Endothelial cell (in vitro differentiated cells): ENCODE results near the gene PROZ. TPM values are rescaled to one million over a fixed set of nuclear protein-coding genes. Genes with fewer than 3 reads are reported as not detected.
A peak's percentile ranks its signal among the peaks of the same experiment; 100 is the strongest.

ENCODE experiments used
- DNase-seq: peaks from one replicate; pipeline ENCODE4 v3.0.0; 2021; ENCODE audit warnings: low spot score
- H3K27ac Mint-ChIP-seq: one replicate; pipeline ENCODE4 v1.8.0; 2021; ENCODE audit warnings: mixed read lengths, inconsistent platforms; ENCODE audit not compliant: unreplicated experiment
- H3K27me3 Mint-ChIP-seq: one replicate; pipeline ENCODE4 v1.8.0; 2021; ENCODE audit warnings: mild to moderate bottlenecking, moderate library complexity, mixed read lengths, inconsistent platforms; ENCODE audit not compliant: unreplicated experiment
- H3K36me3 Mint-ChIP-seq: one replicate; pipeline ENCODE4 v1.8.0; 2021; ENCODE audit warnings: mild to moderate bottlenecking, low read depth, mixed read lengths, inconsistent platforms; ENCODE audit not compliant: unreplicated experiment
- H3K4me1 Mint-ChIP-seq: one replicate; pipeline ENCODE4 v1.8.0; 2021; ENCODE audit warnings: mild to moderate bottlenecking, mixed read lengths, inconsistent platforms; ENCODE audit not compliant: unreplicated experiment
- H3K4me3 Mint-ChIP-seq: one replicate; pipeline ENCODE4 v1.8.0; 2021; ENCODE audit warnings: mild to moderate bottlenecking, mixed read lengths, inconsistent platforms; ENCODE audit not compliant: unreplicated experiment
- H3K9me3 Mint-ChIP-seq: one replicate; pipeline ENCODE4 v1.8.0; 2021; ENCODE audit warnings: mixed read lengths, inconsistent platforms; ENCODE audit not compliant: unreplicated experiment
- CTCF ChIP-seq: fragments of 200-600 bp; sonication (generic); IDR thresholded peaks from one replicate; pipeline ENCODE4 v1.5.0; 2021; ENCODE audit warnings: antibody characterized with exemption; ENCODE audit not compliant: unreplicated experiment
- total RNA-seq: library from RNA; stranded (reverse); fragmentation: NEBNext Ultra II Directional; extraction: Animal tissue kit (Norgen Biotek cat#: 25700); gene quantifications from one replicate; pipeline ENCODE4 v1.2.1, GENCODE V29; 2021; ENCODE audit not compliant: unreplicated experiment

The PROZ gene
- total RNA-seq, 1 donor from 2014 or later: not detected

GRCh38 chr13:113205428-113205931 is 47.0 kb downstream of the PROZ start:
- DNase-seq: no peak
- H3K27me3 Mint-ChIP-seq: peaks cover 8% of the 10 kb centered on the region
- no peak overlapping the region for H3K27ac Mint-ChIP-seq
- TF ChIP-seq CTCF: no peak
- H3K36me3 Mint-ChIP-seq: peaks cover 9% of the 10 kb centered on the region
- H3K4me1 Mint-ChIP-seq: peaks cover 18% of the 10 kb centered on the region
- no peaks in the 10 kb centered on the region for H3K9me3 Mint-ChIP-seq
- H3K4me3 Mint-ChIP-seq: no peak overlapping the region

DNA sequence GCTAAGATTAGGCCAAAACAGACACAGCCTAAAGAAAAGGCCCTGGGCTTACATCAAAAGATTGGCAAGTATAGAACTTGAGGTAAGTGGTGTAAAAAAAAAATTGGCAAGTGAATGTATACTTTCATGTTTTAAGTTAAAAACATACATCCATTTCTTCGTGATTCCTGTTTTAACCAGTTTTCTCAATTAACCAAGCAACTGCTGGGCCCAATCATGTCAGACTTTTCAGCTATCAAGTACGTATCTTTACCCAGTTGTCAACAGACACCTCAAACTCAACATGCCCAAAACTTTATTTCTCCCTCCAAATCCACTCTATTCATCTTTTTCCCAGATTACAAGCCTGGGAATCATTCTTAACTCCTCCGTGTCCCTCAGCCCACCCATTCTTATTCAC is 49.0 kb downstream of the PROZ start:
- Mint-ChIP-seq H3K36me3 (peaks cover 9% of the 10 kb centered on the region), H3K4me1 (peaks cover 24% of the 10 kb centered on the region), H3K9me3 (no peaks in the 10 kb centered on the region), H3K27ac (peak overlapping the region; percentile 58), H3K27me3 (peaks cover 8% of the 10 kb centered on the region), H3K4me3 (peak overlapping the region; percentile 91)
- no peak for DNase-seq
- TF ChIP-seq CTCF: no peak

- Mint-ChIP-seq H3K27me3 (peaks cover 8% of the 10 kb centered on the region), H3K36me3 (peaks cover 9% of the 10 kb centered on the region), H3K4me3 (peak overlapping the region; percentile 91), H3K4me1 (peaks cover 23% of the 10 kb centered on the region), H3K9me3 (no peaks in the 10 kb centered on the region), H3K27ac (peak overlapping the region; percentile 58)
- no peak for TF ChIP-seq CTCF
- peak; percentile 63 for DNase-seq
These were observed 49.5 kb downstream of the PROZ start for GRCh38 chr13:113207890-113208420.

- Mint-ChIP-seq H3K4me3 (peak within 1 kb of the TSS; percentile 91), H3K36me3 (peaks cover 9% of the 10 kb centered on the region), H3K9me3 (no peaks in the 10 kb centered on the region), H3K27ac (peak within 1 kb of the TSS; percentile 58), H3K27me3 (peaks cover 8% of the 10 kb centered on the region), H3K4me1 (peaks cover 23% of the 10 kb centered on the region)
- DNase-seq: peak; percentile 85
- no peak for TF ChIP-seq CTCF
These were observed 50.2 kb downstream of the PROZ start, which contains the start of gene PCID2 for GRCh38 chr13:113208421-113209335. TSS of gene PCID2 (minus strand) at chr13:113208669. CDS start at chr13:113208634, 35 bp downstream.

- H3K27ac Mint-ChIP-seq: peak within 1 kb of the TSS; percentile 84
- peak within 1 kb of the TSS; percentile 91 for H3K4me3 Mint-ChIP-seq
- no peak for TF ChIP-seq CTCF
- H3K27me3 Mint-ChIP-seq: peaks cover 8% of the 10 kb centered on the region
- DNase-seq: peak; percentile 81
- no peaks in the 10 kb centered on the region for H3K9me3 Mint-ChIP-seq
- H3K4me1 Mint-ChIP-seq: peaks cover 23% of the 10 kb centered on the region
- peaks cover 9% of the 10 kb centered on the region for H3K36me3 Mint-ChIP-seq
These were observed 50.9 kb downstream of the PROZ start, which contains the start of gene CUL4A for GRCh38 chr13:113209336-113209758. TSS of gene CUL4A (plus strand) at chr13:113209613. CDS start at chr13:113209628, 15 bp downstream.
